Panc1 (cell line): ENCODE measurements around the gene HCFC1R1. TPM values are rescaled to one million over a fixed set of nuclear protein-coding genes. Genes with fewer than 3 reads are reported as not detected.

Source experiments
- ATAC-seq: fragments of 200-7000 bp; cut with Tn5 transposase; 2 replicates; pipeline ENCODE4 v1.9.1; 2020; ENCODE audit warnings: mild to moderate bottlenecking, moderate library complexity
- BruUV-seq: library from RNA; stranded (reverse); fragments of 400-500 nt; replicated peaks from 2 replicates; lab custom pipeline; 2021; lab: Mats Ljungman, UMichigan
- CTCF ChIA-PET: fragments of 300-600 bp; sonication (Branson Sonifier 250); formaldehyde crosslinking; loops from one replicate; lab custom pipeline; 2022; ENCODE audit warnings: antibody characterized with exemption; lab: Charles Lee
- POLR2A ChIA-PET: fragments of 300-600 bp; sonication (Branson Sonifier 250); formaldehyde crosslinking; loops from one replicate; lab custom pipeline; 2022; ENCODE audit warnings: antibody characterized with exemption; lab: Charles Lee
- DNase-seq: peaks from one replicate; pipeline ENCODE4 v3.0.0-alpha.2; 2010; ENCODE audit warnings: low read depth, low spot score
- H3K27ac ChIP-seq: 2 replicates; pipeline ENCODE4 v1.5.1; 2011; ENCODE audit warnings: mild to moderate bottlenecking, low read length, inconsistent platforms
- H3K27me3 ChIP-seq: fragments of 200-500 bp; sonication (Bioruptor generic); 2 replicates; pipeline ENCODE4 v1.6.0; 2014; ENCODE audit warnings: low read length, inconsistent platforms; ENCODE audit not compliant: control insufficient read depth, insufficient read depth
- H3K36me3 ChIP-seq: fragments of 200-500 bp; sonication (Bioruptor generic); 2 replicates; pipeline ENCODE4 v1.5.1; 2014; ENCODE audit warnings: inconsistent platforms, mild to moderate bottlenecking, low read length, moderate library complexity; ENCODE audit not compliant: control insufficient read depth, insufficient read depth
- H3K4me1 ChIP-seq: 2 replicates; pipeline ENCODE4 v1.5.1; 2011; ENCODE audit warnings: inconsistent platforms, mild to moderate bottlenecking, low read length, moderate library complexity; ENCODE audit not compliant: control insufficient read depth, insufficient read depth
- H3K4me3 ChIP-seq, 2 experiments: 2 replicates each; pipeline ENCODE4 v1.5.1; 2011 to 2012; ENCODE audit warnings: low read depth in 2 of 2, low read length in 2 of 2, mild to moderate bottlenecking in 2 of 2, inconsistent platforms in 1 of 2, moderate library complexity in 1 of 2
- H3K9me3 ChIP-seq: fragments of 200-500 bp; sonication (Bioruptor generic); 2 replicates; pipeline ENCODE4 v1.5.1; 2014; ENCODE audit warnings: low read depth, mild to moderate bottlenecking, inconsistent platforms, low read length, moderate library complexity; ENCODE audit not compliant: control insufficient read depth, insufficient read depth
- POLR2AphosphoS5 ChIP-seq: IDR thresholded peaks from 2 replicates; pipeline ENCODE4 v1.6.1; 2012; ENCODE audit warnings: mild to moderate bottlenecking, low read depth, low read length, moderate library complexity
- SIN3A ChIP-seq: IDR thresholded peaks from 2 replicates; pipeline ENCODE4 v1.6.1; 2012; ENCODE audit warnings: low read depth, mild to moderate bottlenecking, low read length, moderate library complexity, borderline replicate concordance; ENCODE audit not compliant: insufficient read depth
- TCF7L2 ChIP-seq: IDR thresholded peaks from 2 replicates; pipeline ENCODE4 v1.6.1; 2011; ENCODE audit warnings: mild to moderate bottlenecking, low read depth, low read length, inconsistent platforms
- in situ Hi-C: cut with HindIII; loops from 2 replicates; pipeline ENCODE4 v1.10.0; 2016; ENCODE audit warnings: low sequenced_read_pairs, low pct_unique_long_range_greater_than_20kb
- intact Hi-C: fragments of 100-400 bp; cut with micrococcal nuclease; formaldehyde crosslinking; loops from one replicate; pipeline ENCODE4 v1.10.0; 2022; ENCODE audit not compliant: unreplicated experiment
- total RNA-seq: library from RNA; stranded (reverse); gene quantifications from one replicate; pipeline ENCODE4 v1.2.1, GENCODE V29; 2021; ENCODE audit not compliant: unreplicated experiment
- TF ChIP-seq, protein P1 (sequence below): fragments of 450-650 bp; IDR thresholded peaks from 2 replicates; pipeline ENCODE4 v1.5.1; 2017; ENCODE audit warnings: mild to moderate bottlenecking
- TF ChIP-seq, protein P2 (sequence below), 2 experiments: IDR thresholded peaks; 2 replicates each; pipeline ENCODE4 v1.6.1; 2011 to 2012; ENCODE audit warnings: low read depth in 2 of 2, control low read depth in 1 of 2, low read length in 1 of 2, mild to moderate bottlenecking in 1 of 2, moderate library complexity in 1 of 2; ENCODE audit not compliant: insufficient read depth in 1 of 2

The HCFC1R1 gene
- total RNA-seq, 1 experiment from 2014 or later, result 67.3 TPM

DNA sequence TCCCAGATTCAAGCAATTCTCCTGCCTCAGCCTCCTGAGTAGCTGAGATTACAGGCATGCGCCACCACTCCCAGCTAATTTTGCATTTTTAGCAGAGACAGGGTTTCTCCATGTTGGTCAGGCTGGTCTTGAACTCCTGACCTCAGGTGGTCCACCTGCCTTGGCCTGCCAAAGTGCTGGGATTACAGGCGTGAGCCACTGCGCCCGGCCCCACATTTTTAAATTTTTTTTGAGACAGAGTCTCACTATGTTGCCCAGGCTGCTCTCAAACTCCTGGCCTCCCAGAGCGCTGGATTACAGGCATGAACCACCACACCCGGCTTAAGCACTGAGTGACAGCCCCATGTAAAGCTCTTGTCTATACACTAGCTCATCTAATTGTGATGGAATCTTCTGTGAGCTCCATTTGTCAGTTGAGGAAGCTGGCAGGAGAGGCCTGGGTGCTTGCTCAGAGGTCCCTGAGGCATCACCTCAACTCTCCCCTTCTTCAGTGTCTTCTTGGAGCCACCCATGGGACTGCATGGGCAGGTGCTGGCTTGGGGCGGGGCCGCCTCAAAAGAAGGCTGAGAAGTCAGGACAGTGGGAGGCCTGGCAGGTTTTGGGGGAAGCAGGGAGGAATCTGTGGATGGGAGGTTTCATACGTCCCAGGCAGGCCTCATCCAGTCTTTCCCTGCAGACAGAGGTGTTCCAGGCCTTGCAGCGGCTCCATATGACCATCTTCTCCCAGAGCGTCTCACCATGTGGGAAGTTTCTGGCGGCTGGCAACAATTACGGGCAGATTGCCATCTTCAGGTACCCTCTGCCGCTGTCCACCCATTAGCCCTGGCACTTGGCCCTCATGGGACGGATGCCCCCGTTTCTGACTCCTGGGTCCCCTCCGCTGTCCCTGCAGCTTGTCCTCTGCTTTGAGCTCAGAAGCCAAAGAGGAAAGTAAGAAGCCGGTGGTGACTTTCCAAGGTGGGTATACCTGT lies 1.6 kb upstream of the HCFC1R1 start:
- Histone ChIP-seq H3K9me3 (no peaks in the 10 kb centered on the region), H3K27ac (no peak overlapping the region), H3K36me3 (peaks cover 9% of the 10 kb centered on the region), H3K4me1 (peaks cover 15% of the 10 kb centered on the region), H3K4me3 (no peak overlapping the region; a peak in 1 of 4 replicates), H3K27me3 (no peaks in the 10 kb centered on the region)
- no peak for TF ChIP-seq TCF7L2
- TF ChIP-seq, protein P1, sequence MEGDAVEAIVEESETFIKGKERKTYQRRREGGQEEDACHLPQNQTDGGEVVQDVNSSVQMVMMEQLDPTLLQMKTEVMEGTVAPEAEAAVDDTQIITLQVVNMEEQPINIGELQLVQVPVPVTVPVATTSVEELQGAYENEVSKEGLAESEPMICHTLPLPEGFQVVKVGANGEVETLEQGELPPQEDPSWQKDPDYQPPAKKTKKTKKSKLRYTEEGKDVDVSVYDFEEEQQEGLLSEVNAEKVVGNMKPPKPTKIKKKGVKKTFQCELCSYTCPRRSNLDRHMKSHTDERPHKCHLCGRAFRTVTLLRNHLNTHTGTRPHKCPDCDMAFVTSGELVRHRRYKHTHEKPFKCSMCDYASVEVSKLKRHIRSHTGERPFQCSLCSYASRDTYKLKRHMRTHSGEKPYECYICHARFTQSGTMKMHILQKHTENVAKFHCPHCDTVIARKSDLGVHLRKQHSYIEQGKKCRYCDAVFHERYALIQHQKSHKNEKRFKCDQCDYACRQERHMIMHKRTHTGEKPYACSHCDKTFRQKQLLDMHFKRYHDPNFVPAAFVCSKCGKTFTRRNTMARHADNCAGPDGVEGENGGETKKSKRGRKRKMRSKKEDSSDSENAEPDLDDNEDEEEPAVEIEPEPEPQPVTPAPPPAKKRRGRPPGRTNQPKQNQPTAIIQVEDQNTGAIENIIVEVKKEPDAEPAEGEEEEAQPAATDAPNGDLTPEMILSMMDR, result no peak
- in situ Hi-C loops, result no loop called here
- DNase-seq (no peak), ATAC-seq (no peak)
- BruUV-seq, result no TSS peak
- CTCF ChIA-PET, result no interaction called here
- intact Hi-C loops, result no loop called here
- POLR2A ChIA-PET, result no interaction called here

DNA sequence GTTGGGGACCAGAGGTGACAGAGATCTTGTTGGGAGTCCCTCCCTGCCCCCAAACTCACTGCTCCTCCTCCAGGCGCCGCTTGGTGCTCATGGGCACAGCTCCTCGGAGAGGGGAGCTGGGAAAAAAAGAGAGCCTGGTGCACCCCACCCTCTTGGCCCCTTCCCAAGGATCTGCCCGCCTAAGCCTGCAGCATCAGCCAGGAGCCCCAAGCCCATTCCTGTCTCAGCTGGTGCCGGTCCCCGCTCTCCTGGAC lies 400 bp downstream of the HCFC1R1 start:
- peaks cover 16% of the 10 kb centered on the region for H3K4me1 ChIP-seq
- intact Hi-C loops, result no loop called here
- H3K27ac ChIP-seq, result peak overlapping the region; percentile 99
- no TSS peak for BruUV-seq
- no peaks in the 10 kb centered on the region for H3K27me3 ChIP-seq
- no peaks in the 10 kb centered on the region for H3K9me3 ChIP-seq
- CTCF ChIA-PET, result interaction anchor here (0.7 to 1.2 kb wide), 3 partner anchors 8 to 20 kb away, joined by 3 to 5 read pairs (median 4); no protein-coding TSS in a partner anchor
- peaks cover 9% of the 10 kb centered on the region for H3K36me3 ChIP-seq
- TF ChIP-seq SIN3A (peak; percentile 60; the same call in 1 of the 2 replicates), POLR2AphosphoS5 (peak; percentile 89), TCF7L2 (no peak)
- TF ChIP-seq, protein P1, result no peak
- TF ChIP-seq, protein P2, sequence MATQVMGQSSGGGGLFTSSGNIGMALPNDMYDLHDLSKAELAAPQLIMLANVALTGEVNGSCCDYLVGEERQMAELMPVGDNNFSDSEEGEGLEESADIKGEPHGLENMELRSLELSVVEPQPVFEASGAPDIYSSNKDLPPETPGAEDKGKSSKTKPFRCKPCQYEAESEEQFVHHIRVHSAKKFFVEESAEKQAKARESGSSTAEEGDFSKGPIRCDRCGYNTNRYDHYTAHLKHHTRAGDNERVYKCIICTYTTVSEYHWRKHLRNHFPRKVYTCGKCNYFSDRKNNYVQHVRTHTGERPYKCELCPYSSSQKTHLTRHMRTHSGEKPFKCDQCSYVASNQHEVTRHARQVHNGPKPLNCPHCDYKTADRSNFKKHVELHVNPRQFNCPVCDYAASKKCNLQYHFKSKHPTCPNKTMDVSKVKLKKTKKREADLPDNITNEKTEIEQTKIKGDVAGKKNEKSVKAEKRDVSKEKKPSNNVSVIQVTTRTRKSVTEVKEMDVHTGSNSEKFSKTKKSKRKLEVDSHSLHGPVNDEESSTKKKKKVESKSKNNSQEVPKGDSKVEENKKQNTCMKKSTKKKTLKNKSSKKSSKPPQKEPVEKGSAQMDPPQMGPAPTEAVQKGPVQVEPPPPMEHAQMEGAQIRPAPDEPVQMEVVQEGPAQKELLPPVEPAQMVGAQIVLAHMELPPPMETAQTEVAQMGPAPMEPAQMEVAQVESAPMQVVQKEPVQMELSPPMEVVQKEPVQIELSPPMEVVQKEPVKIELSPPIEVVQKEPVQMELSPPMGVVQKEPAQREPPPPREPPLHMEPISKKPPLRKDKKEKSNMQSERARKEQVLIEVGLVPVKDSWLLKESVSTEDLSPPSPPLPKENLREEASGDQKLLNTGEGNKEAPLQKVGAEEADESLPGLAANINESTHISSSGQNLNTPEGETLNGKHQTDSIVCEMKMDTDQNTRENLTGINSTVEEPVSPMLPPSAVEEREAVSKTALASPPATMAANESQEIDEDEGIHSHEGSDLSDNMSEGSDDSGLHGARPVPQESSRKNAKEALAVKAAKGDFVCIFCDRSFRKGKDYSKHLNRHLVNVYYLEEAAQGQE (IDR thresholded peaks at IDR 0.05; ENCODE audit: insufficient read depth in 1 of 2, low read depth in 2 of 2, low read length in 1 of 2), result no peak
- peak overlapping the region; percentile 94 to 95 for H3K4me3 ChIP-seq
- ATAC-seq, result peak; percentile 46
- in situ Hi-C loops, result no loop called here
- POLR2A ChIA-PET, result interaction anchor here (0.6 kb wide), 2 partner anchors 32 to 1144 kb away, joined by 3 read pairs; no protein-coding TSS in a partner anchor
- peak; percentile 87 for DNase-seq
